K562 (cell line): ENCODE results near the gene BARD1. TPM values are rescaled to one million over a fixed set of nuclear protein-coding genes. Genes with fewer than 3 reads are reported as not detected.

Experiments used
- ATAC-seq: fragments of 200-7000 bp; cut with Tn5 transposase; 3 replicates; pipeline ENCODE4 v1.9.1; 2020; ENCODE audit warnings: moderate library complexity
- BruUV-seq: library from RNA; stranded (reverse); fragments of 400-500 nt; replicated peaks from 2 replicates; lab custom pipeline; 2021; lab: Mats Ljungman, UMichigan
- CTCF ChIA-PET: fragments of 300-600 bp; formaldehyde crosslinking; extraction: SDS; loops from one replicate; lab custom pipeline; 2021; ENCODE audit warnings: low intra/inter-chr PET ratio; lab: Yijun Ruan, JAX
- POLR2A ChIA-PET: fragments of 300-600, 350-650 bp; sonication (Branson Sonifier 250); formaldehyde crosslinking; extraction: SDS; loops from one replicate; lab custom pipeline; 2021; ENCODE audit warnings: antibody characterized with exemption, inconsistent platforms; lab: Yijun Ruan, JAX
- DNase-seq, 4 experiments: peaks; one replicate each; pipeline versions ENCODE4 v3.0.0 to v3.0.0-alpha.2; 2011 to 2018; ENCODE audit warnings: low spot score in 3 of 4, mixed read lengths in 3 of 4; ENCODE audit errors: extremely low read depth in 1 of 4
- FAIRE-seq: peaks from 2 replicates; lab custom pipeline; 2011; peaks lifted over from hg19 to GRCh38; lab: Jason Lieb, UNC
- H2AFZ ChIP-seq: 2 replicates; pipeline ENCODE4 v1.6.0; 2011; ENCODE audit warnings: low read depth, low read length, control low read depth, inconsistent platforms
- H3K27ac ChIP-seq: fragments of 200-600 bp; 3 replicates; pipeline ENCODE4 v1.8.0; 2011; ENCODE audit warnings: low read depth, mild to moderate bottlenecking, control low read depth, inconsistent platforms, low read length, moderate library complexity, mixed read lengths; ENCODE audit errors: extremely low read depth
- H3K27me3 ChIP-seq, 2 experiments: fragments of 300-600 bp in 1 of 2; 2 replicates in 1 of 2; 3 replicates in 1 of 2; pipeline versions ENCODE4 v1.6.0 to v1.8.0; 2011; ENCODE audit warnings: inconsistent platforms in 2 of 2, low read length in 2 of 2, mild to moderate bottlenecking in 1 of 2, mixed read lengths in 1 of 2, moderate library complexity in 1 of 2; ENCODE audit not compliant: control insufficient read depth in 2 of 2, insufficient read depth in 2 of 2
- H3K36me3 ChIP-seq: fragments of 300-600 bp; 3 replicates; pipeline ENCODE4 v1.8.0; 2011; ENCODE audit warnings: mild to moderate bottlenecking, low read length, inconsistent platforms; ENCODE audit not compliant: control insufficient read depth, insufficient read depth
- H3K4me1 ChIP-seq, 2 experiments: fragments of 200-600 bp in 1 of 2; replicated peaks in 1 of 2; 2 replicates in 1 of 2; 3 replicates in 1 of 2; pipeline versions ENCODE4 v1.5.1 to v1.8.0; 2011; ENCODE audit warnings: inconsistent platforms in 2 of 2, low read length in 2 of 2, mild to moderate bottlenecking in 1 of 2, mixed read lengths in 1 of 2, moderate library complexity in 1 of 2; ENCODE audit not compliant: control insufficient read depth in 2 of 2, insufficient read depth in 2 of 2
- H3K4me2 ChIP-seq: 2 replicates; pipeline ENCODE4 v1.6.1; 2011; ENCODE audit warnings: low read length, control low read depth, inconsistent platforms, mixed read lengths; ENCODE audit not compliant: insufficient read depth
- H3K4me3 ChIP-seq: fragments of 200-600 bp; sonication (generic), shearing (Covaris generic); 2 replicates; pipeline ENCODE4 v1.5.1; 2016; ENCODE audit warnings: control low read depth, inconsistent platforms
- H3K79me2 ChIP-seq: fragments of 200-600 bp; 3 replicates; pipeline ENCODE4 v1.8.0; 2011; ENCODE audit warnings: low read length, inconsistent platforms; ENCODE audit not compliant: control insufficient read depth, insufficient read depth
- H3K9ac ChIP-seq, 2 experiments: 2 replicates each; pipeline versions ENCODE4 v1.6.0 to v1.6.1; 2011; ENCODE audit warnings: low read depth in 2 of 2, low read length in 2 of 2, control low read depth in 1 of 2, inconsistent platforms in 1 of 2, mild to moderate bottlenecking in 1 of 2, mixed read lengths in 1 of 2; ENCODE audit not compliant: insufficient read depth in 1 of 2
- H3K9me1 ChIP-seq: one replicate; pipeline ENCODE4 v1.6.0; 2011; ENCODE audit warnings: inconsistent platforms, mild to moderate bottlenecking, low read length, moderate library complexity; ENCODE audit not compliant: control insufficient read depth, insufficient read depth
- H3K9me3 ChIP-seq: replicated peaks from 2 replicates; pipeline ENCODE4 v1.5.1; 2011; ENCODE audit warnings: low read depth, low read length, inconsistent platforms; ENCODE audit not compliant: control insufficient read depth, insufficient read depth
- H4K20me1 ChIP-seq: replicated peaks from 2 replicates; pipeline ENCODE4 v1.6.1; 2011; ENCODE audit warnings: low read length, inconsistent platforms, mixed read lengths; ENCODE audit not compliant: control insufficient read depth, insufficient read depth
- XRCC4 ChIP-seq: IDR thresholded peaks from one replicate; pipeline ENCODE4 v1.6.1; 2011; ENCODE audit not compliant: insufficient read depth, insufficient read length; ENCODE audit errors: extremely low read depth
- ZNF778 ChIP-seq: fragments of 450-650 bp; formaldehyde crosslinking; IDR thresholded peaks from 2 replicates; pipeline ENCODE4 v1.4.0; 2020; ENCODE audit warnings: mild to moderate bottlenecking, moderate library complexity
- WGBS: fragments of 100-300 bp; shearing (Covaris generic); methylation state at CpG from one replicate; pipeline ENCODE4 v1.1.6; 2016; ENCODE audit warnings: low coverage, mixed read lengths; ENCODE audit not compliant: insufficient coverage; ENCODE audit errors: missing lambda C conversion rate; 5-methylcytosine and 5-hydroxymethylcytosine counted together
- in situ Hi-C: fragments of 300-500 bp; cut with MboI; formaldehyde crosslinking; loops from 4 replicates; pipeline ENCODE4 v1.15.0; 2018; ENCODE audit warnings: inconsistent platforms, mixed read lengths
- intact Hi-C: fragments of 100-400 bp; cut with micrococcal nuclease; formaldehyde crosslinking; loops from 2 replicates; pipeline ENCODE4 v1.14.2; 2022
- polyA plus RNA-seq, 8 experiments: library from polyadenylated mRNA; depleted of rRNA in 4 of 8; stranded (reverse) in 5 of 8; unstranded in 3 of 8; fragments of >200 nt; fragmentation: Nextera tagmentation in 2 of 8; fragmentation: Illumina TruSeq in 1 of 8; extraction: Ambion mirVana in 2 of 8; extraction: Trizol in 1 of 8; gene quantifications; 2 replicates each; pipeline versions ENCODE4 v1.2.1 to v1.2.3, GENCODE V29; 2011 to 2014; ENCODE audit warnings: inconsistent platforms in 1 of 8, missing spikeins in 1 of 8
- total RNA-seq, 7 experiments: library from RNA; depleted of rRNA in 6 of 7; stranded (reverse); fragments of >200 nt in 6 of 7; fragmentation: Illumina TruSeq in 2 of 7; extraction: Trizol in 2 of 7; gene quantifications; 2 replicates each; pipeline versions ENCODE4 v1.2.1 to v1.2.3, GENCODE V29; 2011 to 2021; ENCODE audit warnings: low replicate concordance in 1 of 7
- TF ChIP-seq, protein P1 (sequence below): fragments of 250-450 bp; sonication (Bioruptor Pico); IDR thresholded peaks from 2 replicates; pipeline ENCODE4 v1.8.0; 2021; ENCODE audit warnings: mild to moderate bottlenecking, moderate library complexity
- TF ChIP-seq, protein P2 (sequence below): sonication (generic); formaldehyde crosslinking; IDR thresholded peaks from 2 replicates; pipeline ENCODE4 v1.8.0; 2023; ENCODE audit warnings: mild to moderate bottlenecking, missing genetic modification reagents

BARD1 gene
- total and polyA plus RNA-seq, 9 of the 15 experiments (the other 6 are each of a cell fraction or from before 2014, with no cell fraction given): 6.3 to 18.9 (median 11.3) TPM

DNA sequence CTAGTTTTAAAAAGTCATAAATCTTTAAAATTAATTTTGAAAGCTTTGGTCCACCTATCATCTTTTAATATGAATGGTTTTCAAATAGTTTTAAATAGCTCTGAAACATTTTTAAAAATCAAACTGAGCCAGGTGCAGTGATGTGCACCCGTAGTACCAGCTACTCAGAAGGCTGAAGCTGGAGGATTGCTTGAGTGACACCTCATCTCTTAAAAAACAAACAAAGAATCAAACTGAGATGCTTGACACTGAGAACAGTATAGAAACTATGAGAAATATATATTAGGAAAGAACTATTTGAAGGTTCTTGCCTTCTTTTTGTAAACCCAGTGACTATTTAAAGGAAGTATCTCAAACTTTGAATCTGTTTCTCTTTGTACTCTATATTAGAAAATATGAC, 67.4 kb downstream of the BARD1 start:
- Histone ChIP-seq H3K27me3 (no peaks in the 10 kb centered on the region), H3K27ac (no peak overlapping the region), H3K36me3 (peaks cover 21% of the 10 kb centered on the region; the same call in 1 of the 3 replicates), H3K9ac (no peak overlapping the region), H3K79me2 (no peaks in the 10 kb centered on the region), H3K9me3 (no peaks in the 10 kb centered on the region), H2AFZ (no peak overlapping the region), H3K4me3 (no peak overlapping the region), H4K20me1 (no peaks in the 10 kb centered on the region), H3K4me1 (no peaks in the 10 kb centered on the region), H3K9me1 (no peaks in the 10 kb centered on the region), H3K4me2 (no peak overlapping the region)
- no peak for ATAC-seq
- TF ChIP-seq XRCC4: no peak
- TF ChIP-seq, protein P1, sequence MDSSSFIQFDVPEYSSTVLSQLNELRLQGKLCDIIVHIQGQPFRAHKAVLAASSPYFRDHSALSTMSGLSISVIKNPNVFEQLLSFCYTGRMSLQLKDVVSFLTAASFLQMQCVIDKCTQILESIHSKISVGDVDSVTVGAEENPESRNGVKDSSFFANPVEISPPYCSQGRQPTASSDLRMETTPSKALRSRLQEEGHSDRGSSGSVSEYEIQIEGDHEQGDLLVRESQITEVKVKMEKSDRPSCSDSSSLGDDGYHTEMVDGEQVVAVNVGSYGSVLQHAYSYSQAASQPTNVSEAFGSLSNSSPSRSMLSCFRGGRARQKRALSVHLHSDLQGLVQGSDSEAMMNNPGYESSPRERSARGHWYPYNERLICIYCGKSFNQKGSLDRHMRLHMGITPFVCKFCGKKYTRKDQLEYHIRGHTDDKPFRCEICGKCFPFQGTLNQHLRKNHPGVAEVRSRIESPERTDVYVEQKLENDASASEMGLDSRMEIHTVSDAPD: no peak
- TF ChIP-seq, protein P2, sequence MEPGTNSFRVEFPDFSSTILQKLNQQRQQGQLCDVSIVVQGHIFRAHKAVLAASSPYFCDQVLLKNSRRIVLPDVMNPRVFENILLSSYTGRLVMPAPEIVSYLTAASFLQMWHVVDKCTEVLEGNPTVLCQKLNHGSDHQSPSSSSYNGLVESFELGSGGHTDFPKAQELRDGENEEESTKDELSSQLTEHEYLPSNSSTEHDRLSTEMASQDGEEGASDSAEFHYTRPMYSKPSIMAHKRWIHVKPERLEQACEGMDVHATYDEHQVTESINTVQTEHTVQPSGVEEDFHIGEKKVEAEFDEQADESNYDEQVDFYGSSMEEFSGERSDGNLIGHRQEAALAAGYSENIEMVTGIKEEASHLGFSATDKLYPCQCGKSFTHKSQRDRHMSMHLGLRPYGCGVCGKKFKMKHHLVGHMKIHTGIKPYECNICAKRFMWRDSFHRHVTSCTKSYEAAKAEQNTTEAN (CRISPR knock-in tag): no peak
- no peak for TF ChIP-seq ZNF778 (CRISPR knock-in tag)
- POLR2A ChIA-PET: no interaction called here
- BruUV-seq: no TSS peak
- CTCF ChIA-PET: no interaction called here
- intact Hi-C loops: no loop called here
- no peak for FAIRE-seq
- in situ Hi-C loops: no loop called here
- 100% methylated on average over 1 of the region's 1 CpG for WGBS
- DNase-seq: no peak
